SK-N-SH (cell line): ENCODE data around the gene OTOG. TPM values are rescaled to one million over a fixed set of nuclear protein-coding genes. Genes with fewer than 3 reads are reported as not detected.

Experiments
- CTCF ChIA-PET: fragments of 300-600, 350-600 bp; formaldehyde crosslinking; extraction: SDS; loops from one replicate; lab custom pipeline; 2021; lab: Yijun Ruan, JAX
- POLR2A ChIA-PET: fragments of 350-600 bp; sonication (Branson Sonifier 250); formaldehyde crosslinking; extraction: SDS; loops from one replicate; lab custom pipeline; 2020; ENCODE audit warnings: antibody characterized with exemption, inconsistent platforms; lab: Yijun Ruan, JAX
- DNase-seq: peaks from one replicate; pipeline ENCODE4 v3.0.0; 2012
- H2AFZ ChIP-seq: fragments of 200-600 bp; sonication (generic); 2 replicates; pipeline ENCODE4 v1.8.1; 2016; ENCODE audit warnings: antibody characterized with exemption, mild to moderate bottlenecking, low read depth
- H3F3A ChIP-seq: fragments of 200-600 bp; sonication (generic); replicated peaks from 2 replicates; pipeline ENCODE3; 2016; ENCODE audit warnings: antibody characterized with exemption, mild to moderate bottlenecking; ENCODE audit not compliant: insufficient read depth
- H3K27ac ChIP-seq, 2 experiments: fragments of 200-500 bp in 1 of 2; fragments of 200-600 bp in 1 of 2; sonication (Bioruptor generic) in 1 of 2; sonication (generic), shearing (Covaris generic) in 1 of 2; 2 replicates each; pipeline versions ENCODE4 v1.5.1 to v1.6.1; 2014 to 2016; ENCODE audit warnings: low read depth in 2 of 2, inconsistent platforms in 1 of 2, low read length in 1 of 2, mild to moderate bottlenecking in 1 of 2, mixed read lengths in 1 of 2
- H3K27me3 ChIP-seq: fragments of 200-600 bp; sonication (generic), shearing (Covaris generic); 2 replicates; pipeline ENCODE4 v1.6.1; 2016; ENCODE audit warnings: mixed run types; ENCODE audit not compliant: insufficient read depth
- H3K36me3 ChIP-seq, 2 experiments: fragments of 200-500 bp in 1 of 2; fragments of 200-600 bp in 1 of 2; sonication (Bioruptor generic) in 1 of 2; sonication (generic) in 1 of 2; replicated peaks in 1 of 2; 2 replicates each; pipeline versions ENCODE3 to v1.5.1; 2014 to 2016; ENCODE audit warnings: low read length in 1 of 2, mild to moderate bottlenecking in 1 of 2; ENCODE audit not compliant: insufficient read depth in 2 of 2, control insufficient read depth in 1 of 2
- H3K4me1 ChIP-seq, 2 experiments: fragments of 200-500 bp in 1 of 2; fragments of 200-600 bp in 1 of 2; sonication (Bioruptor generic) in 1 of 2; sonication (generic), shearing (Covaris generic) in 1 of 2; 2 replicates each; pipeline versions ENCODE4 v1.5.1 to v1.6.1; 2014 to 2016; ENCODE audit warnings: low read depth in 1 of 2, low read length in 1 of 2, mixed run types in 1 of 2; ENCODE audit not compliant: insufficient read depth in 2 of 2, control insufficient read depth in 1 of 2
- H3K4me2 ChIP-seq: fragments of 200-600 bp; sonication (generic), shearing (Covaris generic); 2 replicates; pipeline ENCODE4 v1.6.1; 2017; ENCODE audit warnings: mixed run types
- H3K4me3 ChIP-seq, 2 experiments: fragments of 200-500 bp in 1 of 2; fragments of 200-600 bp in 1 of 2; sonication (Bioruptor generic) in 1 of 2; sonication (generic), shearing (Covaris generic) in 1 of 2; 2 replicates each; pipeline versions ENCODE4 v1.5.1 to v1.8.1; 2014 to 2016; ENCODE audit warnings: low read depth in 2 of 2, inconsistent platforms in 1 of 2, low read length in 1 of 2, mild to moderate bottlenecking in 1 of 2, mixed read lengths in 1 of 2, moderate library complexity in 1 of 2
- H3K79me2 ChIP-seq: fragments of 200-600 bp; sonication (generic); 2 replicates; pipeline ENCODE4 v1.8.1; 2017; ENCODE audit warnings: mild to moderate bottlenecking; ENCODE audit not compliant: insufficient read depth
- H3K9ac ChIP-seq: fragments of 200-600 bp; sonication (generic); 2 replicates; pipeline ENCODE4 v1.6.1; 2017; ENCODE audit warnings: mixed run types
- H3K9me2 ChIP-seq: fragments of 200-600 bp; sonication (generic); 2 replicates; pipeline ENCODE4 v1.6.1; 2017; ENCODE audit warnings: mixed run types
- H3K9me3 ChIP-seq: fragments of 200-600 bp; sonication (generic); 2 replicates; pipeline ENCODE4 v1.6.1; 2017; ENCODE audit warnings: mixed run types, mild to moderate bottlenecking, moderate library complexity
- H4K20me1 ChIP-seq: fragments of 200-600 bp; sonication (generic); 2 replicates; pipeline ENCODE4 v1.6.1; 2017; ENCODE audit warnings: mild to moderate bottlenecking, mixed run types; ENCODE audit not compliant: insufficient read depth
- JUND ChIP-seq: IDR thresholded peaks from 2 replicates; pipeline ENCODE4 v1.4.0; 2012
- RCOR1 ChIP-seq: fragments of 150-350 bp; IDR thresholded peaks from 2 replicates; pipeline ENCODE4 v1.6.1; 2017; ENCODE audit warnings: antibody characterized with exemption, low read length
- RFX5 ChIP-seq: IDR thresholded peaks from 2 replicates; pipeline ENCODE4 v1.6.1; 2012; ENCODE audit warnings: mild to moderate bottlenecking, improper control_type of control experiment, low read length
- RXRA ChIP-seq: IDR thresholded peaks from 2 replicates; pipeline ENCODE4 v1.4.0; 2012; ENCODE audit warnings: low read depth, mild to moderate bottlenecking, borderline replicate concordance
- WGBS: methylation state at CpG from one replicate; pipeline ENCODE4 v1.1.6; 2017; ENCODE audit warnings: low lambda C conversion rate; 5-methylcytosine and 5-hydroxymethylcytosine counted together
- polyA plus RNA-seq, 3 experiments: library from polyadenylated mRNA; depleted of rRNA; stranded (reverse); fragments of >200 nt; gene quantifications; 2 replicates each; pipeline ENCODE4 v1.2.3, GENCODE V29; 2012
- TF ChIP-seq, protein P1 (sequence below): fragments of 150-350 bp; IDR thresholded peaks from 2 replicates; pipeline ENCODE4 v1.6.1; 2016; ENCODE audit warnings: mild to moderate bottlenecking, low read depth, low read length
- TF ChIP-seq, protein P2 (sequence below): IDR thresholded peaks from 2 replicates; pipeline ENCODE4 v1.4.0; 2012; ENCODE audit warnings: low read depth, borderline replicate concordance
- TF ChIP-seq, protein P3 (sequence below): IDR thresholded peaks from 2 replicates; pipeline ENCODE4 v1.6.1; 2012; ENCODE audit warnings: mild to moderate bottlenecking, low read depth, low read length, moderate library complexity

OTOG gene
- polyA plus RNA-seq, 1 of the 3 experiments (the other 2 are of a cell fraction): not detected

DNA sequence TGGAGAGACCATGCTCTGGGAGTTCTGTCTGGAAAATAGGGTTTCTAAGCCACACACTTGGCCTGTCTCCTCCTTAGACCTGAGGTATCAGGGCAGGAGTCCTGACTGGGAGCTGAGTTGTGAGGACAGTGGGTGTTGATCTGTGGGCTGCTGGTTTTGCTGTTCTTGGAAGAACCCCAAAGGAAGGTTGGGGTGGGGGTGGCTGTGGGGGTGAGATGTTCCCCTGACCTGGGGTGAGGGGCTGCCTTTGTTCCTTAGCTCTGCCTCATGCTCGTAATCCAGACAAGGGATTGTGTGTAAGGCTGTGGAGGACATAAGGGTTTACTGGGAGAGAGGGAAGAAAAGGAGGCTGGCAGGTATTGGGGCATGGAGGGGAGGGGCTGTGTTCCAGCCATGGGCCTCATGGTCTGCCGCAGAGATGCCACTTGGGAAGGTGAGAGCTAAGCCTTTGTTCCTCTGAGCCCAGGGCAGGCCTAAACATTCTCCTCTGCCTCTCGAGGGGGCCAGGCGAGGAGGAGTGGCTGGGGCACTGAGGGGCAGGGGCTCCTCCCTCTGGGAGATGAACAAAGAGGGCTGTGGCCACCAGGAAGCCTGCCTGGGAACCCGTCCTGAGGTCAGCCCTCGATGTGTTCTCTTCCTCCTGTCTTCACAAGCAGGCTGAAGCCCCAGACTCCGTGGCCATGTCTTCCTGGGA, 4.4 kb downstream of the OTOG start (continued):
- TF ChIP-seq JUND (no peak), RXRA (no peak), RCOR1 (no peak)
- TF ChIP-seq, protein P1, sequence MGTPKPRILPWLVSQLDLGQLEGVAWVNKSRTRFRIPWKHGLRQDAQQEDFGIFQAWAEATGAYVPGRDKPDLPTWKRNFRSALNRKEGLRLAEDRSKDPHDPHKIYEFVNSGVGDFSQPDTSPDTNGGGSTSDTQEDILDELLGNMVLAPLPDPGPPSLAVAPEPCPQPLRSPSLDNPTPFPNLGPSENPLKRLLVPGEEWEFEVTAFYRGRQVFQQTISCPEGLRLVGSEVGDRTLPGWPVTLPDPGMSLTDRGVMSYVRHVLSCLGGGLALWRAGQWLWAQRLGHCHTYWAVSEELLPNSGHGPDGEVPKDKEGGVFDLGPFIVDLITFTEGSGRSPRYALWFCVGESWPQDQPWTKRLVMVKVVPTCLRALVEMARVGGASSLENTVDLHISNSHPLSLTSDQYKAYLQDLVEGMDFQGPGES: no peak

DNA sequence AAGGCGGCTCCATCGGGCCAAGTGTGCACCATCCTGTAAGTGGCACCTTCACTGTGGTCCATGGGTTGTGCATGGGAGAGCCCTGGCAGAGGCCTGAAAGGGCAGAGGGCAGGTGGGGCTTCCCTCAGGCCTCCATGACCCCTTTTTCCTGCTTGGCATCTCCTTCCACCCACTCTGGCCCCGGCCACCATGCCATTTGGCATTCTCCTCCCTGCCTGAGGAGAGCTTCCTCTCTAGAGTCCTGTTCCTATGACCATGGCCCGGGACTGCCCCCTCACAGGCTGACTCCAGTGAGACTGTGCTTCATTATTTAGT, 4.9 kb downstream of the OTOG start:
- Histone ChIP-seq H3K4me1 (no peaks in the 10 kb centered on the region; a peak in 1 of 4 replicates), H3K79me2 (no peaks in the 10 kb centered on the region), H2AFZ (no peak overlapping the region), H3K9me2 (no peaks in the 10 kb centered on the region), H3K27me3 (no peaks in the 10 kb centered on the region), H3K27ac (no peak overlapping the region), H3K4me3 (no peak overlapping the region), H3F3A (no peaks in the 10 kb centered on the region), H3K9ac (no peak overlapping the region)
- POLR2A ChIA-PET: no interaction called here
- 57% methylated on average over 3 of the region's 4 CpGs for WGBS
- no peak for DNase-seq
- TF ChIP-seq, protein P2, sequence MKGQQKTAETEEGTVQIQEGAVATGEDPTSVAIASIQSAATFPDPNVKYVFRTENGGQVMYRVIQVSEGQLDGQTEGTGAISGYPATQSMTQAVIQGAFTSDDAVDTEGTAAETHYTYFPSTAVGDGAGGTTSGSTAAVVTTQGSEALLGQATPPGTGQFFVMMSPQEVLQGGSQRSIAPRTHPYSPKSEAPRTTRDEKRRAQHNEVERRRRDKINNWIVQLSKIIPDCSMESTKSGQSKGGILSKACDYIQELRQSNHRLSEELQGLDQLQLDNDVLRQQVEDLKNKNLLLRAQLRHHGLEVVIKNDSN: no peak
- TF ChIP-seq RFX5 (no peak), JUND (no peak)
- TF ChIP-seq, protein P3, sequence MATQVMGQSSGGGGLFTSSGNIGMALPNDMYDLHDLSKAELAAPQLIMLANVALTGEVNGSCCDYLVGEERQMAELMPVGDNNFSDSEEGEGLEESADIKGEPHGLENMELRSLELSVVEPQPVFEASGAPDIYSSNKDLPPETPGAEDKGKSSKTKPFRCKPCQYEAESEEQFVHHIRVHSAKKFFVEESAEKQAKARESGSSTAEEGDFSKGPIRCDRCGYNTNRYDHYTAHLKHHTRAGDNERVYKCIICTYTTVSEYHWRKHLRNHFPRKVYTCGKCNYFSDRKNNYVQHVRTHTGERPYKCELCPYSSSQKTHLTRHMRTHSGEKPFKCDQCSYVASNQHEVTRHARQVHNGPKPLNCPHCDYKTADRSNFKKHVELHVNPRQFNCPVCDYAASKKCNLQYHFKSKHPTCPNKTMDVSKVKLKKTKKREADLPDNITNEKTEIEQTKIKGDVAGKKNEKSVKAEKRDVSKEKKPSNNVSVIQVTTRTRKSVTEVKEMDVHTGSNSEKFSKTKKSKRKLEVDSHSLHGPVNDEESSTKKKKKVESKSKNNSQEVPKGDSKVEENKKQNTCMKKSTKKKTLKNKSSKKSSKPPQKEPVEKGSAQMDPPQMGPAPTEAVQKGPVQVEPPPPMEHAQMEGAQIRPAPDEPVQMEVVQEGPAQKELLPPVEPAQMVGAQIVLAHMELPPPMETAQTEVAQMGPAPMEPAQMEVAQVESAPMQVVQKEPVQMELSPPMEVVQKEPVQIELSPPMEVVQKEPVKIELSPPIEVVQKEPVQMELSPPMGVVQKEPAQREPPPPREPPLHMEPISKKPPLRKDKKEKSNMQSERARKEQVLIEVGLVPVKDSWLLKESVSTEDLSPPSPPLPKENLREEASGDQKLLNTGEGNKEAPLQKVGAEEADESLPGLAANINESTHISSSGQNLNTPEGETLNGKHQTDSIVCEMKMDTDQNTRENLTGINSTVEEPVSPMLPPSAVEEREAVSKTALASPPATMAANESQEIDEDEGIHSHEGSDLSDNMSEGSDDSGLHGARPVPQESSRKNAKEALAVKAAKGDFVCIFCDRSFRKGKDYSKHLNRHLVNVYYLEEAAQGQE: no peak
- TF ChIP-seq, all 33 proteins: peak for 0
- Histone ChIP-seq H3K36me3 (no peaks in the 10 kb centered on the region), H3K4me2 (no peak overlapping the region), H3K9me3 (no peaks in the 10 kb centered on the region), H4K20me1 (no peaks in the 10 kb centered on the region)
- CTCF ChIA-PET: interaction anchor here (2.1 kb wide), 1 partner anchor 179 kb away, joined by 6 read pairs; no protein-coding TSS in a partner anchor
